Measurements from ENCODE around the gene CYRIA. TPM values are rescaled to one million over a fixed set of nuclear protein-coding genes. Genes with fewer than 3 reads are reported as not detected.
A peak's percentile ranks its signal among the peaks of the same experiment; 100 is the strongest.

CYRIA gene
- polyA plus RNA-seq, 1 donor (not counting 4 experiments of a cell fraction or from before 2014, with no cell fraction given) = 0.79 TPM

DNA sequence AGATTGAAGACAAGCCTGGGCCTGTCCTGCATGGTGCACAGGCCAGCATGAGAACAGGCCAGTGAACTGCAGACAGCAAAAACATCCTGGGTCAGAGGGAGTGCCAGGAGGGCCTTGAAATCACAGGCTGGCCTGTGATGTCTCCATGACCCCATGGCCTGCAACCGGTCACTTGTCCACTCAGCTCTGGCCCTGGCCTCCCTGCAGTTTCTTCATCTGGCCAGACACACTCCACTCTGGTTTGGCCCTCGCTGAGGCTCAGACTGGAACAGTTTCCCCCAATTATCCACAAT, 12.6 kb downstream of the CYRIA start:
- no peak overlapping the region for H3K27ac ChIP-seq (ENCODE audit: control insufficient read depth, insufficient read depth, low read length)

DNA sequence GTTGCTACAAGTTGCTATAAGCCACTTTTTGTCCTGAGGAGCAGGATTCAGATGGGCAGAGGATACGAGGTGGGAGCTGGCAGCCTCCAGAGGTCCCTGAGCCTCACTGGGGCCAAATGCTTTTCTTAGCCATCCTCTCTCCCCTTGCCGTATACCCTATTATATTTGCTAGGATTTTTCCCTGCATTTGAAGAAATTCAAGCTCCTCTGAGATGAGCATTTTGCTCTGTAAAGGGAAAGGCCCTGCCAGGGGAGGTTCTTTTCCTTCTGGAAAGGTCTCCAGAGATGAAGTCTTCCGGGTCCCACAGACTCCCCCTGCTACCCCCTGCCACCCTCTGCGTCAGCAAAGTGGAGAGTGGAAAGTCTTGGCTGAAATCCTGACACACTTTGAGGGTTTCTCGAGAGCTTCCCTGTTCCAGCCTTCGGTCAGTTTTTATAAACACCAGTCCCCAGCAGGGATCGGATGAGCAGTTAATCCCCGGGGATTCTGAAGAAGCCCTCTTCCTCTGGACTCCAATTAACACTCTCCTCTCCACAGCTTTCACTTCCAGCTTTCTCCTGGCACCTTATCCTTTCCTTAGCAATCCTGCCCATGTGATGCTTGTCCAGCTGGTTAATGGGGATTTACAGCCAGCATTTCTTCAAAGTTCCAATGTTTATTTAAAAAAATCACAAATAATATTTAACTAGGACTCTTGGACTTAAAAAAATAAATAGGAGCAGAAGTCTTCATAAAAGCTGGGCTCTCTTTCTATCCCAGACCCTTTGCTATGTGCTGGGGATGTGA, 13.1 kb downstream of the CYRIA start:
- H3K4me3 ChIP-seq (ENCODE audit: control insufficient read depth in 2 of 3, extremely low read depth in 1 of 3, insufficient read depth in 2 of 3, low read depth in 1 of 3, low read length in 3 of 3) = no peak overlapping the region
- no peaks in the 10 kb centered on the region for H3K9me1 ChIP-seq (ENCODE audit: control insufficient read depth, extremely low read depth, insufficient read depth, low read length)
- DNase-seq (ENCODE audit: low read depth, low spot score) (no peak), FAIRE-seq (no peak)
- H2AFZ ChIP-seq (ENCODE audit: control insufficient read depth, low read length) = peak overlapping the region; percentile 70
- no peaks in the 10 kb centered on the region for H3K27me3 ChIP-seq (ENCODE audit: control insufficient read depth, extremely low read depth, insufficient read depth, low read length)
- H3K9me3 ChIP-seq (ENCODE audit: control insufficient read depth, low read depth, low read length) = no peaks in the 10 kb centered on the region
- no peaks in the 10 kb centered on the region for H4K20me1 ChIP-seq (ENCODE audit: control insufficient read depth, extremely low read depth, insufficient read depth, low read length)
- H3K27ac ChIP-seq (ENCODE audit: control insufficient read depth, insufficient read depth, low read length) = no peak overlapping the region
- no peaks in the 10 kb centered on the region for H3K79me2 ChIP-seq (ENCODE audit: control insufficient read depth, insufficient read depth, low read length)
- H3K4me1 ChIP-seq (ENCODE audit: control insufficient read depth, extremely low read depth, insufficient read depth, low read length) = peaks cover 18% of the 10 kb centered on the region
- peak overlapping the region; percentile 22 for H3K4me2 ChIP-seq (ENCODE audit: control insufficient read depth, extremely low read depth, insufficient read depth, low read depth, low read length)
- TF ChIP-seq, protein P1, sequence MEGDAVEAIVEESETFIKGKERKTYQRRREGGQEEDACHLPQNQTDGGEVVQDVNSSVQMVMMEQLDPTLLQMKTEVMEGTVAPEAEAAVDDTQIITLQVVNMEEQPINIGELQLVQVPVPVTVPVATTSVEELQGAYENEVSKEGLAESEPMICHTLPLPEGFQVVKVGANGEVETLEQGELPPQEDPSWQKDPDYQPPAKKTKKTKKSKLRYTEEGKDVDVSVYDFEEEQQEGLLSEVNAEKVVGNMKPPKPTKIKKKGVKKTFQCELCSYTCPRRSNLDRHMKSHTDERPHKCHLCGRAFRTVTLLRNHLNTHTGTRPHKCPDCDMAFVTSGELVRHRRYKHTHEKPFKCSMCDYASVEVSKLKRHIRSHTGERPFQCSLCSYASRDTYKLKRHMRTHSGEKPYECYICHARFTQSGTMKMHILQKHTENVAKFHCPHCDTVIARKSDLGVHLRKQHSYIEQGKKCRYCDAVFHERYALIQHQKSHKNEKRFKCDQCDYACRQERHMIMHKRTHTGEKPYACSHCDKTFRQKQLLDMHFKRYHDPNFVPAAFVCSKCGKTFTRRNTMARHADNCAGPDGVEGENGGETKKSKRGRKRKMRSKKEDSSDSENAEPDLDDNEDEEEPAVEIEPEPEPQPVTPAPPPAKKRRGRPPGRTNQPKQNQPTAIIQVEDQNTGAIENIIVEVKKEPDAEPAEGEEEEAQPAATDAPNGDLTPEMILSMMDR (optimal IDR thresholded peaks at IDR 0.05 in 1 of 3, IDR thresholded peaks at IDR 0.05 in 1 of 3, conservative IDR thresholded peaks at IDR 0.05 in 1 of 3; ENCODE audit: extremely low read depth in 1 of 3, insufficient read depth in 2 of 3, low read length in 3 of 3) = no peak
- TF ChIP-seq EZH2 (IDR thresholded peaks at IDR 0.05; ENCODE audit: low read length) = no peak
- H3K9ac ChIP-seq (ENCODE audit: control insufficient read depth, extremely low read depth, insufficient read depth, low read length) = no peak overlapping the region
- dilution Hi-C loops (cut with MboI; ENCODE audit: extremely low pct_ligation_motif_present, low sequenced_read_pairs) = no loop called here
- no peaks in the 10 kb centered on the region for H3K36me3 ChIP-seq (ENCODE audit: control insufficient read depth in 2 of 2, extremely low read depth in 1 of 2, insufficient read depth in 2 of 2, low read length in 2 of 2)

More for the DNA sequence above, 12.6 kb downstream of the CYRIA start:
- DNase-seq (ENCODE audit: low read depth, low spot score) (no peak), FAIRE-seq (no peak)
- TF ChIP-seq EZH2 (IDR thresholded peaks at IDR 0.05; ENCODE audit: low read length) = no peak
- TF ChIP-seq, protein P1 (optimal IDR thresholded peaks at IDR 0.05 in 1 of 3, IDR thresholded peaks at IDR 0.05 in 1 of 3, conservative IDR thresholded peaks at IDR 0.05 in 1 of 3; ENCODE audit: extremely low read depth in 1 of 3, insufficient read depth in 2 of 3, low read length in 3 of 3) = no peak
- H4K20me1 ChIP-seq (ENCODE audit: control insufficient read depth, extremely low read depth, insufficient read depth, low read length) = no peaks in the 10 kb centered on the region
- dilution Hi-C loops (cut with MboI; ENCODE audit: extremely low pct_ligation_motif_present, low sequenced_read_pairs) = no loop called here
- no peaks in the 10 kb centered on the region for H3K9me3 ChIP-seq (ENCODE audit: control insufficient read depth, low read depth, low read length)
- H3K4me1 ChIP-seq (ENCODE audit: control insufficient read depth, extremely low read depth, insufficient read depth, low read length) = peaks cover 18% of the 10 kb centered on the region
- H3K4me2 ChIP-seq (ENCODE audit: control insufficient read depth, extremely low read depth, insufficient read depth, low read depth, low read length) = peak overlapping the region; percentile 22
- no peaks in the 10 kb centered on the region for H3K9me1 ChIP-seq (ENCODE audit: control insufficient read depth, extremely low read depth, insufficient read depth, low read length)
- H3K27me3 ChIP-seq (ENCODE audit: control insufficient read depth, extremely low read depth, insufficient read depth, low read length) = no peaks in the 10 kb centered on the region
- no peak overlapping the region for H3K9ac ChIP-seq (ENCODE audit: control insufficient read depth, extremely low read depth, insufficient read depth, low read length)
- H3K4me3 ChIP-seq (ENCODE audit: control insufficient read depth in 2 of 3, extremely low read depth in 1 of 3, insufficient read depth in 2 of 3, low read depth in 1 of 3, low read length in 3 of 3) = no peak overlapping the region
- peak overlapping the region; percentile 70 for H2AFZ ChIP-seq (ENCODE audit: control insufficient read depth, low read length)
- H3K36me3 ChIP-seq (ENCODE audit: control insufficient read depth in 2 of 2, extremely low read depth in 1 of 2, insufficient read depth in 2 of 2, low read length in 2 of 2) = no peaks in the 10 kb centered on the region
- H3K79me2 ChIP-seq (ENCODE audit: control insufficient read depth, insufficient read depth, low read length) = no peaks in the 10 kb centered on the region
